Lung (tissue), 13 donors: ENCODE data around the gene COL4A4. TPM values are rescaled to one million over a fixed set of nuclear protein-coding genes. Genes with fewer than 3 reads are reported as not detected.

Experiments
- ATAC-seq: fragments of 200-7000 bp; cut with Tn5 transposase; one replicate; pipeline ENCODE4 v1.9.1; 2020; ENCODE audit warnings: moderate number of reproducible peaks; ENCODE audit not compliant: insufficient read depth, low FRiP score
- DNase-seq, 3 donors: peaks; one replicate each; pipeline ENCODE4 v3.0.0-alpha.2; 2013 to 2017
- H3K27ac ChIP-seq, 2 donors: one replicate each; pipeline ENCODE4 v1.5.1; 2013; ENCODE audit warnings: mild to moderate bottlenecking in 2 of 2, moderate library complexity in 2 of 2, control low read depth in 1 of 2, inconsistent platforms in 1 of 2, low read depth in 1 of 2, low read length in 1 of 2
- H3K27me3 ChIP-seq, 3 donors: one replicate each; pipeline ENCODE4 v1.5.1; 2013; ENCODE audit warnings: low read length in 2 of 3; ENCODE audit not compliant: control insufficient read depth in 3 of 3, insufficient read depth in 3 of 3
- H3K36me3 ChIP-seq, 4 donors: one replicate each; pipeline ENCODE4 v1.5.1; 2013; ENCODE audit warnings: low read length in 4 of 4, mild to moderate bottlenecking in 1 of 4, moderate library complexity in 1 of 4; ENCODE audit not compliant: control insufficient read depth in 4 of 4, insufficient read depth in 4 of 4
- H3K4me1 ChIP-seq, 5 donors: one replicate each; pipeline ENCODE4 v1.5.1; 2013; ENCODE audit warnings: low read length in 5 of 5, mild to moderate bottlenecking in 2 of 5, moderate library complexity in 1 of 5; ENCODE audit not compliant: control insufficient read depth in 5 of 5, insufficient read depth in 5 of 5
- H3K4me3 ChIP-seq: one replicate; pipeline ENCODE4 v1.5.1; 2013; ENCODE audit warnings: mild to moderate bottlenecking, control low read depth, moderate library complexity
- H3K9ac ChIP-seq, 2 donors: one replicate each; pipeline ENCODE4 v1.5.1; 2013; ENCODE audit warnings: low read length in 2 of 2, control low read depth in 1 of 2; ENCODE audit not compliant: insufficient read depth in 1 of 2
- H3K9me3 ChIP-seq, 4 donors: one replicate each; pipeline ENCODE4 v1.5.1; 2013; ENCODE audit warnings: low read length in 3 of 4, mild to moderate bottlenecking in 1 of 4, moderate library complexity in 1 of 4; ENCODE audit not compliant: control insufficient read depth in 4 of 4, insufficient read depth in 3 of 4
- WGBS, 2 donors: extraction: QIAGEN DNeasy Blood & Tissue Kit; methylation state at CpG; one replicate each; pipeline ENCODE4 v1.1.7; 2013; 5-methylcytosine and 5-hydroxymethylcytosine counted together
- polyA plus RNA-seq, 2 donors: library from polyadenylated mRNA; stranded (reverse); fragments of 200-250 nt; gene quantifications; one replicate each; pipeline ENCODE4 v1.2.1, GENCODE V29; 2013
- small RNA-seq: library from RNA; depleted of rRNA; stranded (forward); fragments of <200 nt; gene quantifications from one replicate; pipeline ENCODE3, GENCODE V24; 2014; ENCODE audit warnings: low replicate concordance
- total RNA-seq, 2 donors: library from RNA; depleted of rRNA in 1 of 2; stranded (reverse); fragments of >200 nt in 1 of 2; gene quantifications; one replicate each; pipeline ENCODE4 v1.2.1, GENCODE V29; 2014 to 2021
- TF ChIP-seq, protein P1 (sequence below): IDR thresholded peaks from 2 replicates; pipeline ENCODE4 v1.5.1; 2012; ENCODE audit warnings: mild to moderate bottlenecking; ENCODE audit errors: control extremely low read depth, extremely low read depth
- donor health status: control.
- donor health status: control.
- donor health status: Bipolar disorder and iron deficiency.
- donor health status: healthy.
- donor health status: DM: yes; HTN: yes; CAD: no.

COL4A4 gene
- total and polyA plus RNA-seq, 4 donors = 2.7 to 20.1 (median 9.8) TPM

DNA sequence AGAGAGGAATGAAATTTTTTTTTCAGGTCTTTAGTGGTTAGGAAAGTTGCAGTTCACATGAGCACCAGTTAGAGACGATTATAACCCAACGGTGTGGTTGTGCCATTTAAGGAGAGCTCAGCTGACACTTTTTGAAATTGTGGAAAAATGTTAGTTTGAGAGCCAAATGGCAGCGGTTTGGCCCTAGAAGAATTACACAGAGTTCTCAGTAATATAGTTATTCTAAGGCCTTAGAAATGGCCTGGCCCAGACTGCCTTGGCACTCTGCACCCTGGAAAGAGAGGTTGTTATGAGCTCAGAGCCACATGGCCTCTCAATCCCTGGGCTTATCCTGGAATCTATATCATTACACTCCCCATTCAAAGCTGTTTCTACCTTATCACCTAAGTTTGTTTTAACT lies 210.8 kb downstream of the COL4A4 start:
- ATAC-seq (no peak), DNase-seq (no peak)
- no peaks in the 10 kb centered on the region for H3K27me3 ChIP-seq
- peaks cover 0 to 2% (median under 1%) of the 10 kb centered on the region in 4 donors for H3K9me3 ChIP-seq
- no peak overlapping the region for H3K27ac ChIP-seq
- TF ChIP-seq, protein P1, sequence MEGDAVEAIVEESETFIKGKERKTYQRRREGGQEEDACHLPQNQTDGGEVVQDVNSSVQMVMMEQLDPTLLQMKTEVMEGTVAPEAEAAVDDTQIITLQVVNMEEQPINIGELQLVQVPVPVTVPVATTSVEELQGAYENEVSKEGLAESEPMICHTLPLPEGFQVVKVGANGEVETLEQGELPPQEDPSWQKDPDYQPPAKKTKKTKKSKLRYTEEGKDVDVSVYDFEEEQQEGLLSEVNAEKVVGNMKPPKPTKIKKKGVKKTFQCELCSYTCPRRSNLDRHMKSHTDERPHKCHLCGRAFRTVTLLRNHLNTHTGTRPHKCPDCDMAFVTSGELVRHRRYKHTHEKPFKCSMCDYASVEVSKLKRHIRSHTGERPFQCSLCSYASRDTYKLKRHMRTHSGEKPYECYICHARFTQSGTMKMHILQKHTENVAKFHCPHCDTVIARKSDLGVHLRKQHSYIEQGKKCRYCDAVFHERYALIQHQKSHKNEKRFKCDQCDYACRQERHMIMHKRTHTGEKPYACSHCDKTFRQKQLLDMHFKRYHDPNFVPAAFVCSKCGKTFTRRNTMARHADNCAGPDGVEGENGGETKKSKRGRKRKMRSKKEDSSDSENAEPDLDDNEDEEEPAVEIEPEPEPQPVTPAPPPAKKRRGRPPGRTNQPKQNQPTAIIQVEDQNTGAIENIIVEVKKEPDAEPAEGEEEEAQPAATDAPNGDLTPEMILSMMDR = no peak
- H3K4me1 ChIP-seq = no peaks in the 10 kb centered on the region
- H3K9ac ChIP-seq = no peak overlapping the region
- no peak overlapping the region for H3K4me3 ChIP-seq
- peaks cover 0 to 3% (median 0%) of the 10 kb centered on the region in 4 donors for H3K36me3 ChIP-seq
- 90 to 95% methylated on average over 3 of the region's 3 CpGs for WGBS, 2 donors

Small RNA genes within 50 kb of the gene (small RNA-seq; reads per million reads assigned to genes)
- gene RF00554 = not detected

Other genes with a start within 250 kb of the COL4A4 start
- 10 to 100 TPM; 21.1 to 34.2 TPM for gene COL4A3, start 419 bp upstream of the COL4A4 start, total RNA-seq
- 10 to 100 TPM in 1 of 2 donors, 1 to 10 TPM in 1; 3.5 to 19.4 TPM for gene COL4A3, start 419 bp upstream of the COL4A4 start, polyA plus RNA-seq
- gene MFF, start 161.0 kb upstream of the COL4A4 start, total RNA-seq = 10 to 100 TPM; 47.0 to 90.6 TPM
- gene MFF, start 161.0 kb upstream of the COL4A4 start, polyA plus RNA-seq = 10 to 100 TPM; 59.7 to 75.6 TPM
- not detected for gene TM4SF20, start 215.1 kb upstream of the COL4A4 start, total RNA-seq
- gene TM4SF20, start 215.1 kb upstream of the COL4A4 start, polyA plus RNA-seq = under 1 TPM in 1 of 2 donors, not detected in 1; 0.09 TPM
- gene SCYGR1, start 223.7 kb upstream of the COL4A4 start, total RNA-seq = not detected
- gene SCYGR1, start 223.7 kb upstream of the COL4A4 start, polyA plus RNA-seq = not detected